ENCODE results near the gene GLRX. TPM values are rescaled to one million over a fixed set of nuclear protein-coding genes. Genes with fewer than 3 reads are reported as not detected.

The GLRX gene
- total and polyA plus RNA-seq, 11 donors: 69.7 to 293 (median 116) TPM

GRCh38 chr5:95808686-95809413 is 13.7 kb downstream of the GLRX start:
- Histone ChIP-seq H3K4me3 (peak overlapping the region in 7 of 12 donors; percentile 8 to 32 (median 16)), H3K36me3 (peaks cover 0 to 18% (median 6%) of the 10 kb centered on the region in 9 donors), H3K27me3 (no peaks in the 10 kb centered on the region), H3K9me3 (peaks cover 0 to 10% (median 0%) of the 10 kb centered on the region in 12 donors), H3K27ac (peak overlapping the region; percentile 65 to 89 (median 84)), H3K4me1 (peaks cover 16 to 67% (median 53%) of the 10 kb centered on the region in 12 donors)
- WGBS, 4 donors: 11 to 20% (median 14%) methylated on average over 10 of the region's 10 CpGs
- peak; percentile 85 to 91 (median 88) for DNase-seq
- TF ChIP-seq CTCF (IDR thresholded peaks at IDR 0.05) (no peak), POLR2A (IDR thresholded peaks at IDR 0.05) (peak in 1 of 2 donors; percentile 18)
- peak; percentile 93 to 96 (median 94) for ATAC-seq
- intact Hi-C loops (cut with DNase I): no loop called here

GRCh38 chr5:95808013-95808685 is 14.4 kb downstream of the GLRX start:
- ATAC-seq (no peak), DNase-seq (no peak)
- peaks cover 16 to 71% (median 56%) of the 10 kb centered on the region in 12 donors for H3K4me1 ChIP-seq
- peak overlapping the region; percentile 65 to 89 (median 84) for H3K27ac ChIP-seq
- H3K36me3 ChIP-seq: peaks cover 0 to 11% (median 0%) of the 10 kb centered on the region in 9 donors
- intact Hi-C loops (cut with DNase I): no loop called here
- H3K4me3 ChIP-seq: peak overlapping the region in 6 of 12 donors; percentile 8 to 32 (median 20)
- H3K27me3 ChIP-seq: no peaks in the 10 kb centered on the region
- H3K9me3 ChIP-seq: peaks cover 0 to 10% (median 0%) of the 10 kb centered on the region in 12 donors
- 64 to 74% (median 69%) methylated on average over 6 to 7 of the region's 7 CpGs for WGBS, 4 donors
- TF ChIP-seq POLR2A (IDR thresholded peaks at IDR 0.05) (no peak), CTCF (IDR thresholded peaks at IDR 0.05) (no peak)

GRCh38 chr5:95806687-95807086 is 15.8 kb downstream of the GLRX start:
- intact Hi-C loops (cut with DNase I): no loop called here

More at GRCh38 chr5:95806687-95807086, 15.8 kb downstream of the GLRX start:
- Histone ChIP-seq H3K36me3 (no peaks in the 10 kb centered on the region), H3K27me3 (no peaks in the 10 kb centered on the region), H3K27ac (peak overlapping the region in 2 of 12 donors; percentile 84 to 88), H3K9me3 (peaks cover 0 to 10% (median 0%) of the 10 kb centered on the region in 12 donors), H3K4me1 (peaks cover 10 to 71% (median 49%) of the 10 kb centered on the region in 12 donors), H3K4me3 (no peak overlapping the region)
- DNase-seq: no peak
- TF ChIP-seq CTCF (IDR thresholded peaks at IDR 0.05) (no peak), POLR2A (IDR thresholded peaks at IDR 0.05) (no peak)
- ATAC-seq: no peak
- WGBS, 4 donors: 76 to 89% (median 85%) methylated on average over 6 to 7 of the region's 7 CpGs

All from heart left ventricle (tissue), 16 donors.